K562 (cell line): Measurements from ENCODE around the gene ENPP5. TPM values are rescaled to one million over a fixed set of nuclear protein-coding genes. Genes with fewer than 3 reads are reported as not detected.

Experiments
- ATAC-seq: fragments of 200-7000 bp; cut with Tn5 transposase; 3 replicates; pipeline ENCODE4 v1.9.1; 2020; ENCODE audit warnings: moderate library complexity
- BruUV-seq: library from RNA; stranded (reverse); fragments of 400-500 nt; replicated peaks from 2 replicates; lab custom pipeline; 2021; lab: Mats Ljungman, UMichigan
- CTCF ChIA-PET: fragments of 300-600 bp; formaldehyde crosslinking; extraction: SDS; loops from one replicate; lab custom pipeline; 2021; ENCODE audit warnings: low intra/inter-chr PET ratio; lab: Yijun Ruan, JAX
- POLR2A ChIA-PET: fragments of 300-600, 350-650 bp; sonication (Branson Sonifier 250); formaldehyde crosslinking; extraction: SDS; loops from one replicate; lab custom pipeline; 2021; ENCODE audit warnings: antibody characterized with exemption, inconsistent platforms; lab: Yijun Ruan, JAX
- DNase-seq, 4 experiments: peaks; one replicate each; pipeline versions ENCODE4 v3.0.0 to v3.0.0-alpha.2; 2011 to 2018; ENCODE audit warnings: low spot score in 3 of 4, mixed read lengths in 3 of 4; ENCODE audit errors: extremely low read depth in 1 of 4
- FAIRE-seq: peaks from 2 replicates; lab custom pipeline; 2011; peaks lifted over from hg19 to GRCh38; lab: Jason Lieb, UNC
- H2AFZ ChIP-seq: 2 replicates; pipeline ENCODE4 v1.6.0; 2011; ENCODE audit warnings: low read depth, low read length, control low read depth, inconsistent platforms
- H3K27ac ChIP-seq: fragments of 200-600 bp; 3 replicates; pipeline ENCODE4 v1.8.0; 2011; ENCODE audit warnings: low read depth, mild to moderate bottlenecking, control low read depth, inconsistent platforms, low read length, moderate library complexity, mixed read lengths; ENCODE audit errors: extremely low read depth
- H3K27me3 ChIP-seq, 2 experiments: fragments of 300-600 bp in 1 of 2; 2 replicates in 1 of 2; 3 replicates in 1 of 2; pipeline versions ENCODE4 v1.6.0 to v1.8.0; 2011; ENCODE audit warnings: inconsistent platforms in 2 of 2, low read length in 2 of 2, mild to moderate bottlenecking in 1 of 2, mixed read lengths in 1 of 2, moderate library complexity in 1 of 2; ENCODE audit not compliant: control insufficient read depth in 2 of 2, insufficient read depth in 2 of 2
- H3K36me3 ChIP-seq: fragments of 300-600 bp; 3 replicates; pipeline ENCODE4 v1.8.0; 2011; ENCODE audit warnings: mild to moderate bottlenecking, low read length, inconsistent platforms; ENCODE audit not compliant: control insufficient read depth, insufficient read depth
- H3K4me1 ChIP-seq, 2 experiments: fragments of 200-600 bp in 1 of 2; replicated peaks in 1 of 2; 2 replicates in 1 of 2; 3 replicates in 1 of 2; pipeline versions ENCODE4 v1.5.1 to v1.8.0; 2011; ENCODE audit warnings: inconsistent platforms in 2 of 2, low read length in 2 of 2, mild to moderate bottlenecking in 1 of 2, mixed read lengths in 1 of 2, moderate library complexity in 1 of 2; ENCODE audit not compliant: control insufficient read depth in 2 of 2, insufficient read depth in 2 of 2
- H3K4me2 ChIP-seq: 2 replicates; pipeline ENCODE4 v1.6.1; 2011; ENCODE audit warnings: low read length, control low read depth, inconsistent platforms, mixed read lengths; ENCODE audit not compliant: insufficient read depth
- H3K4me3 ChIP-seq: fragments of 200-600 bp; sonication (generic), shearing (Covaris generic); 2 replicates; pipeline ENCODE4 v1.5.1; 2016; ENCODE audit warnings: control low read depth, inconsistent platforms
- H3K79me2 ChIP-seq: fragments of 200-600 bp; 3 replicates; pipeline ENCODE4 v1.8.0; 2011; ENCODE audit warnings: low read length, inconsistent platforms; ENCODE audit not compliant: control insufficient read depth, insufficient read depth
- H3K9ac ChIP-seq, 2 experiments: 2 replicates each; pipeline versions ENCODE4 v1.6.0 to v1.6.1; 2011; ENCODE audit warnings: low read depth in 2 of 2, low read length in 2 of 2, control low read depth in 1 of 2, inconsistent platforms in 1 of 2, mild to moderate bottlenecking in 1 of 2, mixed read lengths in 1 of 2; ENCODE audit not compliant: insufficient read depth in 1 of 2
- H3K9me1 ChIP-seq: one replicate; pipeline ENCODE4 v1.6.0; 2011; ENCODE audit warnings: inconsistent platforms, mild to moderate bottlenecking, low read length, moderate library complexity; ENCODE audit not compliant: control insufficient read depth, insufficient read depth
- H3K9me3 ChIP-seq: replicated peaks from 2 replicates; pipeline ENCODE4 v1.5.1; 2011; ENCODE audit warnings: low read depth, low read length, inconsistent platforms; ENCODE audit not compliant: control insufficient read depth, insufficient read depth
- H4K20me1 ChIP-seq: replicated peaks from 2 replicates; pipeline ENCODE4 v1.6.1; 2011; ENCODE audit warnings: low read length, inconsistent platforms, mixed read lengths; ENCODE audit not compliant: control insufficient read depth, insufficient read depth
- CREB3L1 ChIP-seq: fragments of 450-650 bp; IDR thresholded peaks from 2 replicates; pipeline ENCODE4 v1.6.1; 2014; ENCODE audit warnings: low read depth, mild to moderate bottlenecking, moderate library complexity, borderline replicate concordance
- DLX4 ChIP-seq: fragments of 250-450 bp; sonication (Bioruptor Pico); IDR thresholded peaks from 2 replicates; pipeline ENCODE4 v1.6.1; 2021; ENCODE audit warnings: mild to moderate bottlenecking
- E2F3 ChIP-seq: fragments of 250-450 bp; sonication (Bioruptor Pico); IDR thresholded peaks from 2 replicates; pipeline ENCODE4 v1.4.0; 2020; ENCODE audit warnings: mild to moderate bottlenecking
- FOXJ2 ChIP-seq: fragments of 200-800 bp; sonication (Bioruptor generic); IDR thresholded peaks from 2 replicates; pipeline ENCODE4 v1.6.1; 2016; ENCODE audit warnings: missing genetic modification characterization, missing compliant biosample characterization
- HNRNPLL ChIP-seq: fragments of 200-400 bp; formaldehyde crosslinking; IDR thresholded peaks from 2 replicates; pipeline ENCODE4 v1.6.1; 2017; ENCODE audit warnings: low read length, low read depth, mild to moderate bottlenecking; ENCODE audit not compliant: poor library complexity, severe bottlenecking
- JUN ChIP-seq, 2 experiments: sonication (generic) in 1 of 2; formaldehyde crosslinking in 1 of 2; IDR thresholded peaks; 2 replicates each; pipeline versions ENCODE4 v1.6.1 to v1.8.0; 2012 to 2022; ENCODE audit warnings: borderline replicate concordance in 2 of 2, mild to moderate bottlenecking in 2 of 2, improper control_type of control experiment in 1 of 2, low read depth in 1 of 2, low read length in 1 of 2, missing genetic modification reagents in 1 of 2
- MAZ ChIP-seq, 2 experiments: fragments of 450-650 bp in 1 of 2; sonication (generic) in 1 of 2; formaldehyde crosslinking; IDR thresholded peaks in 1 of 2; conservative IDR thresholded peaks in 1 of 2; 2 replicates each; pipeline versions ENCODE4 v1.4.0 to v1.5.0; 2020; ENCODE audit warnings: mild to moderate bottlenecking in 1 of 2, missing genetic modification reagents in 1 of 2
- MYBL2 ChIP-seq, 2 experiments: fragments of 450-650 bp in 1 of 2; sonication (generic) in 1 of 2; formaldehyde crosslinking in 1 of 2; IDR thresholded peaks; 2 replicates each; pipeline versions ENCODE4 v1.6.1 to v1.8.1; 2017 to 2022; ENCODE audit warnings: borderline replicate concordance in 1 of 2, inconsistent platforms in 1 of 2, low read depth in 1 of 2, mild to moderate bottlenecking in 1 of 2, missing genetic modification reagents in 1 of 2, moderate library complexity in 1 of 2
- NR1H2 ChIP-seq: sonication (generic); formaldehyde crosslinking; IDR thresholded peaks from 2 replicates; pipeline ENCODE4 v1.4.0; 2020; ENCODE audit warnings: mild to moderate bottlenecking, missing genetic modification reagents
- TCF3 ChIP-seq: sonication (generic); formaldehyde crosslinking; IDR thresholded peaks from 2 replicates; pipeline ENCODE4 v1.4.0; 2020; ENCODE audit warnings: mild to moderate bottlenecking, missing genetic modification reagents
- WGBS: fragments of 100-300 bp; shearing (Covaris generic); methylation state at CpG from one replicate; pipeline ENCODE4 v1.1.6; 2016; ENCODE audit warnings: low coverage, mixed read lengths; ENCODE audit not compliant: insufficient coverage; ENCODE audit errors: missing lambda C conversion rate; 5-methylcytosine and 5-hydroxymethylcytosine counted together
- in situ Hi-C: fragments of 300-500 bp; cut with MboI; formaldehyde crosslinking; loops from 4 replicates; pipeline ENCODE4 v1.15.0; 2018; ENCODE audit warnings: inconsistent platforms, mixed read lengths
- intact Hi-C: fragments of 100-400 bp; cut with micrococcal nuclease; formaldehyde crosslinking; loops from 2 replicates; pipeline ENCODE4 v1.14.2; 2022
- polyA plus RNA-seq, 8 experiments: library from polyadenylated mRNA; depleted of rRNA in 4 of 8; stranded (reverse) in 5 of 8; unstranded in 3 of 8; fragments of >200 nt; fragmentation: Nextera tagmentation in 2 of 8; fragmentation: Illumina TruSeq in 1 of 8; extraction: Ambion mirVana in 2 of 8; extraction: Trizol in 1 of 8; gene quantifications; 2 replicates each; pipeline versions ENCODE4 v1.2.1 to v1.2.3, GENCODE V29; 2011 to 2014; ENCODE audit warnings: inconsistent platforms in 1 of 8, missing spikeins in 1 of 8
- total RNA-seq, 7 experiments: library from RNA; depleted of rRNA in 6 of 7; stranded (reverse); fragments of >200 nt in 6 of 7; fragmentation: Illumina TruSeq in 2 of 7; extraction: Trizol in 2 of 7; gene quantifications; 2 replicates each; pipeline versions ENCODE4 v1.2.1 to v1.2.3, GENCODE V29; 2011 to 2021; ENCODE audit warnings: low replicate concordance in 1 of 7

ENPP5 gene
- total and polyA plus RNA-seq, 9 of the 15 experiments (the other 6 are each of a cell fraction or from before 2014, with no cell fraction given), result not detected

- H3K9me1 ChIP-seq, result no peaks in the 10 kb centered on the region
- intact Hi-C loops (no loop called here), in situ Hi-C loops (no loop called here)
- no peaks in the 10 kb centered on the region for H3K36me3 ChIP-seq
- no peak overlapping the region for H3K4me3 ChIP-seq
- no peak overlapping the region for H2AFZ ChIP-seq
- H4K20me1 ChIP-seq, result no peaks in the 10 kb centered on the region
- no peak for ATAC-seq
- DNase-seq, result no peak
- H3K27ac ChIP-seq, result no peak overlapping the region
- H3K4me2 ChIP-seq, result no peak overlapping the region
- TF ChIP-seq TCF3 (CRISPR knock-in tag) (no peak), DLX4 (no peak), CREB3L1 (no peak), MAZ (CRISPR knock-in tag; conservative IDR thresholded peaks at IDR 0.05 in 1 of 2, IDR thresholded peaks at IDR 0.05 in 1 of 2) (no peak), NR1H2 (no peak), FOXJ2 (no peak), E2F3 (CRISPR knock-in tag) (no peak), HNRNPLL (no peak), MYBL2 (IDR thresholded peaks at IDR 0.05; ENCODE audit: low read depth) (no peak), MYBL2 (CRISPR knock-in tag; IDR thresholded peaks at IDR 0.05; ENCODE audit: borderline replicate concordance) (no peak), JUN (IDR thresholded peaks at IDR 0.05; ENCODE audit: borderline replicate concordance, low read depth, low read length) (no peak), JUN (CRISPR knock-in tag; IDR thresholded peaks at IDR 0.05; ENCODE audit: borderline replicate concordance) (no peak)
- peaks cover 0 to 4% of the 10 kb centered on the region in 2 experiments; a peak in 1 of 5 replicates for H3K4me1 ChIP-seq
- POLR2A ChIA-PET, result interaction anchor here (0.6 to 0.7 kb wide), 3 partner anchors 14 to 271 kb away, joined by 3 to 4 read pairs (median 3); no protein-coding TSS in a partner anchor
- no peaks in the 10 kb centered on the region for H3K79me2 ChIP-seq
- no peak for FAIRE-seq
- WGBS, result 5% methylated on average over 10 of the region's 10 CpGs
- no TSS peak for BruUV-seq
- CTCF ChIA-PET, result no interaction called here
- H3K9ac ChIP-seq, result no peak overlapping the region
- H3K27me3 ChIP-seq, result peaks cover 0 to 7% of the 10 kb centered on the region in 2 experiments; a peak in 2 of 5 replicates
- H3K9me3 ChIP-seq, result no peaks in the 10 kb centered on the region
These were observed 41.5 kb downstream of the ENPP5 start for GRCh38 chr6:46129291-46129628.
